ENCODE data around the gene C2orf80.
A peak's percentile ranks its signal among the peaks of the same experiment; 100 is the strongest.
"Not testable (repeated sequence)": the region's sequence is repeated elsewhere in the genome, so short reads cannot be mapped to it uniquely, and the experiment has no call there.

Gene C2orf80

DNA sequence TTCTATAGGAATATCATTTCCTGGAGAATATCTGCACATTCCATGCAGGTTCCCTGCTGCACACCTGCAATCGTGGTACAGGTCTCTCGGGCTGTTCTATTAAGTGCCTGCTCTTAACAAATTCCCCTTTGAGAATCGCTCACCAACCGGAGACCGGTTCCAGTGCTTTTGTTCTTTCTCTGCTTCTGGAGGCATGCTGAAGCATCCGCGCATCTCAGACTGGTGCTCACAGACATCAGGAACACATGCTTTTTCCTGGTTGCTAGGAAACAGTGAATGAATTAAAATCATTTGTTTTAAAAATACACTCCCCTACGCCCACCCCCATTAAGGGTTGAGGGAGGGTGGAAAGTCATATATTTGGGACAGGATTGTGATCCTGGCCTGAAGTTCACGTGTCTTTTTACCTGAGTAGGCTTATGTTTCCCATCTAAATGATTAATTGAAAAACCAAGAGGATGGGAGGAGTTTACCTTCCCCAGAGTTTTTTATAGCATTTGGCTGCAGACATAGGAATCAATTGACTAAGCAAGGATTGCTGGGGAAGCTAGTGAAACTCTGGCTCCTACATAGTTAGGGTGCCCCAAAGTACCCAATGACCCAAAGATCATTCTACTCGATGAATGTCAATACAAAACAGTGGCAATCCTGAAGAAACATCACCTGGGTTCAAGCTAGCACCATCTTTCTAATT is at the start of gene C2orf80:
C2orf80 (minus strand) TSS at position 221 of the 694 bp plus-strand sequence. CDS start 3,044 bp downstream, outside the sequence.
- DNase-seq (ENCODE audit: low spot score), result no peak

DNA sequence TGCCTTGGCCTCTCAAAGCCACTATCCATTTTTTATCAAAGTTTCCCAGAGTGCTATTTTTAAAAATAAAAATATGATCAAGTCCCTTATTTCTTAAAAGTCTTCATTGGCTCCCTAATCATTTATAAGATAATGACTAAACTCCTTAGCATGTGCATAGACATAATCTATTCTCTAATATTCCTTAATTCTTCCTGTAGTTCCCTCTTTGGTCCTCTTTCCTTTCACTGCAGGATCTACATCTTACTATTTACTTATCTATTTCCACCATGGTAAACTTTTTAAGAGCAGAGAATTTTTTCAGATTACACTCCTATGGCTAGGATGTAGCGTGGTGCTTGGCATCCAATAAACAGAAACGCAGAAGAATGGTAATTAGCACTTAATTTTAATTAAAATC is 46.0 kb upstream of the C2orf80 start:
- DNase-seq (ENCODE audit: low spot score), result no peak

DNA sequence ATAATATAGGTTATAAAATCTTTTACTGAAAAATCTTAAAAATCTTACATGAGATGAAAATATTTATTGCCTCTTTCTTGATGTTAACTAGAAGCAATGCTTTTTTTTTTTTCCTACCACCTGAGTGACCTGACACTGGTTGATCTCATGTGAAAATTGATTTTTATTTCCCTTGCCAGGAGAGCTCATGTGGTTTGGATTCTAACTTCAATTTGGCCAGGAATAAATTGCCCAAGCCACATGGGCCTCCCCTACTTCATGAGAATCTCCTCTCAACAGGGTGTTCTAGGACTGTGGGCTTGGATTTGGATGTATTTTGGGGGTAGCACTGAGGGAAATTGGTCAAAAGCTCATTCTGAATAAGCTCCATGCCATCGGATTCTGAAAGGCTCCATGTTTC is 45.0 kb upstream of the C2orf80 start:
- DNase-seq (ENCODE audit: low spot score), result no peak

DNA sequence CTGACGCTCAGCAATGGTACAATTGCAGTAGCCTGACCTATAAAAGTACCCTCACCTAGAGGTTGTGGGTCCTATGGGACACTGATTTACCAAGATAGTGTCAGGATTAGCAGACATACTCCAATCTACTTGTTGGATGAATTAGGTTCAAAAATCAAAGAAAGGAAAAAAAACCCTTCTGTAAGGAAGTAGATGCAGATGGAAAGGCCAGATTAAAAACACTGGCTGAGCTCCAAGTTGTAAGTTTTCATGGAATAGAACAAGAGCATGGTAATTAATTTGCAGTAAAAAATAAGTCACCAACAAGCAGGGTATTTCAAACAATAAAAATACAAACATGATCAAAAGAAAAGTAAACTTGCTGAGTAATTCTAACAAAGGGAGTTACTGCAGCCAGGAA is 38.6 kb upstream of the C2orf80 start:
- no peak for DNase-seq (ENCODE audit: low spot score)

DNA sequence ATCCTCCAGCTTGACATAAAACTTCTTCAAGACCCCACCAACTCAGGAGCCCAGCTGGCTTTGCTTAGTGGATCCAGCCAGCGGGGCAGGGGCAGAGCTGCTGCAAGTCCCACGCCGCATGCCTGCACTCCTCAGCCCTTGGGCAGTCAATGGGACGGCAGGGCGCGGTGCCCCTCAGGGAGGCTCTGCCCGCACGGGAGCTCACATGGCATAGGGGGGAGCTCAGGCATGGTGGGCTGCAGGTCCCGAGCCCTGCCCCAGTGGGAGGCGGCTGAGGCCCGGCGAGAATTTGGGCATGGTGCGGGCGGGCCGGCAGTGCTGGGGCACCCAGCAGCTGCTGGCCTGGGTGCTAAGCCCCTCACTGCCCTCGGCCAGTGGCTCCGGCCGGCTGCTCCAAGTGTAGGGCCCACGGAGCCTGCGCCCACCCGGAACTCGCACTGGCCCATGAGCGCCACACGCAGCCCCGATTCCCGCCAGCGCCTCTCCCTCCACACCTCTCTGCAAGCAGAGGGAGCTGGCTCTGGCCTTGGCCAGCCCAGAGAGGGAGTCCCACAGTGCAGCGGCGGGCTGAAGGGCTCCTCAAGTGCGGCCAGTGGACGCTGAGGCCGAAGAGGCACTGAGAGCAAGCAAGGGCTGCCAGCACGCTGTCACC is 37.9 kb upstream of the C2orf80 start:
- no peak for DNase-seq (ENCODE audit: low spot score)

DNA sequence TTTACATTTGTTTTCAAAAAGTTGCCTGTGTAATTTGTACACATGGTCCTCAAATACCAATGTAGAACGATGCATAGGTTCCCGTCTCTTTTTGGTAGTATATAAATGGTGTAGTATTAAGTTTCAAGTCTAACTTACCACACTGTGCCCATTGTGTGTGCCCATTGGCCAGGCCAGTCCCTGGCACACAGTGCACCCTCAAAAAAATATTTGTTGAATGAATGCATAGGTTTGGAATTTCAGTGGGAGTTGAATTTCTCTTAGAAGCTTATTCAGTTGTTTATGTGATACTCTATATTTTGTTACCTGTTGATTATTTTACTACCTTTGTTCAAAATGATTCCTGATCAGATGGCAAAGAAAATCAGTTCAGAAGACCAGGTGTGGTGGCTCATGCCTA is 35.0 kb upstream of the C2orf80 start:
- DNase-seq (ENCODE audit: low spot score), result no peak

DNA sequence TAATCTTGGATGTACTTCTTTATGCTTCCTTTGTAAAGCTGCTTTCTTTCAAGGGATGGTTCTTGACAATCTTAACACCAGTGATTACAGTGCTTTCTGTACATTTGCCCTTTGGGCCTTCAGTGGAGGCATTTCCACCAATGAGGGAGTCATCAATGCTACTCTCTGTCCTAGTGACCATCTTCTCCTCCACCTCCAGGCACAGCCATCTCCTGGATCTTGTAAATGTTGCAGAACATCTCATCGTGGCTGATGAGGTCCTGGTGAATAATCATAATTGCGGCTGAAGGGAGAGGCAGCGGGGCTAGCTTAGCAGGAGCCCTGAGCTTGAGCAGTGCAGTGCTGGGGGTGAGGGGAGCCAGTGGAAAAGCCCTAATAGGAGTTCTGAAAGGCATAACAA is 32.5 kb upstream of the C2orf80 start:
- no peak for DNase-seq (ENCODE audit: low spot score)

DNA sequence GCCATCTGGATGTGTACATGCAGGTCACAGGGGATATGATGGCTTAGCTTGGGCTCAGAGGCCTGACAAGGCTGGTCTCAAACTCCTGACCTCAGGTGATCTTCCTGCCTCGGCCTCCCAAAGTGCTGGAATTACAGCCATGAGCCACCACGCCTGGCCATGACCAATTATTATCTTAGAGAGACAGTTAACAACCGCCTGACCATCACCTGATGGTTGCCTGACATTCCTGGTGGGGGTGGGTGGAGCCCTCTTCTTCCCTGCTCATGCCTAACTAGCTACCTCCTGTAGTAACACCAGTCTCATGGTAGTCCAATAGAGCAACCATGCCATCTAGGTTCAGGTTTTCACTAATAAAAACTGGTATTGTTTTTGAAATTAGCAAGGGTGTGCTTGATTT is 32.0 kb upstream of the C2orf80 start:
- DNase-seq (ENCODE audit: low spot score), result not testable (repeated sequence)

DNA sequence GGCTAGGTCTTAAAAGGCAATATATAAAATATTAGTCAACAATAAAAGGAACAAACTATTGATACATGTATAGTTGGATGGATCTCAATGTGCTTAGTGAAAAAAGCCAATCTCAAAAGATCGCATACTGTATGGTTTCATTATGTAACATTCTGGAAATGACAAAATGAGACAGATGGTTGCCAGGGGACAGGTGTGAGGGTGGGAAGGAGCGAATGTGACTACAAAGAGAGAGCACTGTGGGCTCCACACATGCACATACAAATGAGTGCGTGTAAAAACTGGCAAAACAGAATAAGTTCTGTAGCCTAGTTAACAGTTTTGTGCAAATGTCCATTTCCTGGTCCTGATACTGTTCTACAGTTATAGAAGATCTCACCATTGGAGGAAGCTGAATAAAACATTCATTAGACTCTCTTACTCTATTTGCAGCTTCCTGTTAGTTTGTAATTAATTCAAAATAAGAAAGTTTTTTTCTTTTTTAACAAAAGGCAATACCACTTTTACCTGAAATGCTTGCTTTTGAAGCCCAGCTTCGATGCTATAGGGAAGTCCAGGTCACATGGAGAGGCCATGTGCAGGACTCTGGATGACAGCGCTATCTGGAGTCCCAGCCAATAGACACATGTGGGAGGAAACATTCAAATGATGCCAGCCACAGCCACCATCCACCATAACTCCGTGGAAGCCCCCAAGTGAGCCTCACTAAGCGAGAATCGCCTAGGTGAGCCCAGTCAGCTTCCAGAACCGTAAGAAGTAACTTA is 21.0 kb upstream of the C2orf80 start:
- no peak for DNase-seq (ENCODE audit: low spot score)

DNA sequence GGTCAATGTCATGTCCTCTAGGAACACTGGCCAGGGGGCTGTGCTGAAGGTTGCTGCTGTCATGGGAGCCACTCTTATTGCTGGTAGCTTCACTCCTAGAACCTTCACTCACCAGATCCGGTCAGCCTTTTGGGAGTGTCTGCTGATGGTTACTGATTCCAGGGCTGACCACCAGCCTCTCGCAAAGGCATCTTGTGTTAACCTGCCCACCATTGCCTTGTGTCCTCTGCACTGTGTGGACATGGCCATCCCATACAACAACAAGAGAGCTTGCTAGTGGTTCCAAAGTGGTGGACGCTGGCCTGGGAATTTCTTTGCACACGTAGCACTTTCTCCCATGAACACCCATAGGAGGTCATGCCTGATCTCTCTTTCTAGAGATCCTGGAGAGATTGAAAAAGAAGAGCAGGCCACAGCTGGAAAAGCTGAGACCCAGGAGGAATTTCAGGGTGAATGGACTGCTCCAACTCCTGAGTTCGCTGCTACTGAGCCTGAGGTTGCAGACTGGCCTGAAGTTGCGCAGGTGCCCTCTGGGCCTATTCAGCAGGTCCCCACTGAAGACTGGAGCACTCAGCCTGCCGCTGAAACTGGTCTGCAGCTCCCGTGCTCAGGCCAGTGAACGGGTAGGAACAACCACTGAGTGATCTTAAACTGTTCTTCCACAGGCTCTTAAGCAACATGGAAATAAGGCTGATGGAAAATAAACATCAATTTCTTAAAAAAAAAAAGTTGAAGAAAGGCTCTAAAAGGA is 18.7 kb upstream of the C2orf80 start:
- DNase-seq (ENCODE audit: low spot score), result no peak

DNA sequence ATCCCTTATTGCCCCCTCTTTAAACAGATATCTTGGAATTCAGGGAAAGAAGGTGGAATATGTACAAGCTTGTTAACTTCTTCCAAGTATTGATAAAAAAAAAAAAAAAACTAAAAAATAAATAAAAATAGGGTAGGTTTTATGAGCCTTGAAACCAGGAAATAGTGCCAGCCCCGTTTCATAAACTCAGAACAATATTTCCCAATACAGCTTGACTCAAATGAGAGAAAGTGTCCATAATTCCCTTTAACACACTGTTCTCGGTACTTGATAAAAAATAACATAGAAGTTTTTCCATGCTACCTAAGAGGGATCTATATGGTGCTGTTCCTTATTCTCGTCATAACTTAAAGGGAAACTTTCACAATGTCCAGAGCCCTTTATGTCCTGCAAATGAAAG is 17.9 kb upstream of the C2orf80 start:
- DNase-seq (ENCODE audit: low spot score), result no peak

DNA sequence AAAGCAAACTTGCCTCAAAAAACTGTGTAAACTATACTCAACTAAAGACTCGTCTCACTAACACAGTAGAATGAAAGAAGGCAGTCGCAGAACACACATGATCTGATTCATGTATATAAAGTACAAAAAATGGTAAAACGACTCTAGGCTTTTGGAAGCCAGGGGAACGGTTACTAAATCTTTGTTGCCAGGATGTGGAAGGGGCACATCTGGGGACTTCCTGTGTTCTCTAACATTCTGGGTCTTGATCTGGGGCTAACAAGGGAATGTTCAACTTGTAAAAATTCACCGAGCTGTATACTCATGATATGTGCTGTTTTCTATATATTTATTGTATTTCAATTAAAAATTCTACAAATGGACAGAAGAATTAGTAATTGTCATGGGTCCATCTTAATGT is 14.3 kb upstream of the C2orf80 start:
- no peak for DNase-seq (ENCODE audit: low spot score)

DNA sequence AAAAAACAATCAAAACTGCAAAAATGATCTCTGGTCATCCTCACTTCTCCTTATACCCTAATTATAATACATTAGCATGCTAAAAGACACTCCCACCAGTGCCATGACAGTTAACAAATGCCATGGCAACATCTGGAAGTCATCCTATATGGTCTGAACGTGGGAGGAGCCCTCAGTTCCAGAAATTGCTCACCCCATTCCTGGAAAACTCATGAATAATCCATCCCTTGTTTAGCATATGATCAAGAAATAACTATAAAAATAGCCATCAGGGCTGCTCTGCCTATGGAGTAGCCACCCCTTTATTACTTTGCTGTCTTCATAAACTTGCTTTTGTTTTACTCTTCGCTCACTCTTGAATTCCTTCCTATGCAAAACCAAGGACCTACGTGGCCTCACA is 5.7 kb upstream of the C2orf80 start:
- DNase-seq (ENCODE audit: low spot score), result no peak

DNA sequence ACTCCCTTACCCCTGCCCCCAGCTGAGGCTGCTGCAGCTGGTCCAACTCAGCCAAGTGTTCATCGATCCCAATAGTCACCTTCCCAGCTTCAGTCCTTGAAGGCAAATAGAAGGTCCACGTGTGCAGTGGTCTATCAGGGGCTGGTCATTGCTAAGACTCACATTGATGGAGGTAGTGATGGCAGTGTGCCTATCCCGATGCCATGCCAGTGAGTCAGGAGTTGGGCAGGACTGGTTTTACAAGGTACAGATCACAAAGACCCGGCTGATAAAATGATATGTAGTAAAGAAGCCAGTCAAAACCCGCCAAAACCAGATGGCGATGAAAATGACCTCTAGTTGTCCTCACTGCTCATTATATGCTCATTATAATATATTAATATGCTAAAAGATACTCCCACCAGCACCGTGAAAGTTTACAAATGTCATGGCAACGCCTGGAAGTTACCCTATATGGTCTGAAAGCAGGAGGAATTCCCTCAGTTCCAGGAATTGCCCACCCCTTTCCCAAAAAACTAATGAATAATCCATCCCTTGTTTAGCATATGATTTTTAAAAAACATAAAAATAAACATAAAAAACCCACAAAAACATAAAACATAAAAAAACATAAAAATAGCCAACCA is 2.9 kb upstream of the C2orf80 start:
- DNase-seq (ENCODE audit: low spot score), result peak; percentile 44

DNA sequence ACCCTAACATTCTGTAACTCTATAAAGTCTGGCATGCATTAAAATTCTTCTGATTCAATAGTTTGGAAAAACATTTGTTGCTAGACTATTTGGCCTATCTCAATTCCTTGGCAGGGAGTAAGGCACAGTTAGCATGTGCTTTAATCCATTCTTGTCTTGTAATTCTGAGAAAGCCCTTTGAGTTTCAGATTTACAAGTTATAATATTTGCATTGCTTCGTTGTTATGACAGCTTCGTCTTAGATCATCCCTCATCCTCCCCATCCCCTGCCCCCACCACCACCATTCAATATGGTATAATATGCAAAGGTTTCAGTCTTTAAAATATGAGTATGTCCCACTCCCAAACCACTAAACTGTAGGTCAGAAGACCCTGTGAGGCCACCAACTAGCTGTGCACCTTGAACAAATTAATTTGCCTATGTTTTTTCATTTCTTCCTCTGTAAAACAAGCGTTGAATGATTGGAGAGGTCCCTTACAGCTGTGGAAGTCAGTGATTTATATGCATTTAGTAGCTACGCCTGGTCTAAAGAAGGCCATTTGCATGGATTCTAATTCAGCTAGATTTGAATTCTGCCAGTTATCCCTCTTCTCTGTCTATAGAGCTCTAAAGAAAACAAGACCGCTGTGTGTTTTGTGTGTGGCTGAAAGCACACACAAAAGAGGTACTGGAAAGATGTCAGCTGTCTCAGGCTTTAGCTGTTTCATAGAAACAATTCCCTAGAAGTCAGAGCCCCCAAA is 591 bp downstream of the C2orf80 start:
- DNase-seq (ENCODE audit: low spot score), result no peak

DNA sequence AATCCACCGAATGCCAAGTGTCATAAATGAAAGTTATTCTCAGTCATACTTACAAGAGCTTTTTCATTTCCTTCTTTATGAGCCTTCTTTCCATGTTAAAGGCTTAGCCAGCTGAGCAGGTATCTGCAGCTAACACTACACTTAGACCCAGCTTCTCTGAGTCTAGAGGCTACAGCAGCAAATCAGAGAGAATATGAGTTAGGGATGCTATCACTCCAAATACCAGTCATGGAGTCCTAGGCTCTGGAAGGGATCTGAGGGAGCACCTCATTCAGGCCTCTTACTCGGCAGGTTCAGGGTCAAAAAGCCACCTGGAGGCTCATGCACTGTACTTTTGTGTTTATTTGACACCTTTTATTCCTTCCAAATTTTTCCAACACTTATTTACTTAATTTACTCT is 2.9 kb downstream of the C2orf80 start:
- DNase-seq (ENCODE audit: low spot score), result no peak

DNA sequence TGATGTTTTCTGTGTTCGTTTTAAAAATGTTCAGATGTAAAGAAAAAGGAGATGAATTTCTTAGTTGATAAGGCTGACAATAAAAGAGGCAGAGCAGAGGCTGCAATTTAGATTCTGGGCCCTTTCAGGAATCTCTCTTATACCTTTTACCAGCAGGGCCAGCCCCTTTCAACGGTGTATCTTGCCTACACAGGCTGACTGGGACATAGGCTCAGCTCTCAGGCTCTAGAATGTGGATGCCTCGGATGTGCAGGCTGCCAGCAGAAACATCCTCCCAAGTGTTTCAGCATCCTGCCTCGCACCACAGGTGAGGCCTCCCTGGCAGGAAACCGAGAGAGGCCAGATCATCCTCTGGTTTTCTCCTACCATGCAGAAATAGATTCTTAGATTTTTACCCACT is 3.4 kb downstream of the C2orf80 start:
- DNase-seq (ENCODE audit: low spot score), result no peak

DNA sequence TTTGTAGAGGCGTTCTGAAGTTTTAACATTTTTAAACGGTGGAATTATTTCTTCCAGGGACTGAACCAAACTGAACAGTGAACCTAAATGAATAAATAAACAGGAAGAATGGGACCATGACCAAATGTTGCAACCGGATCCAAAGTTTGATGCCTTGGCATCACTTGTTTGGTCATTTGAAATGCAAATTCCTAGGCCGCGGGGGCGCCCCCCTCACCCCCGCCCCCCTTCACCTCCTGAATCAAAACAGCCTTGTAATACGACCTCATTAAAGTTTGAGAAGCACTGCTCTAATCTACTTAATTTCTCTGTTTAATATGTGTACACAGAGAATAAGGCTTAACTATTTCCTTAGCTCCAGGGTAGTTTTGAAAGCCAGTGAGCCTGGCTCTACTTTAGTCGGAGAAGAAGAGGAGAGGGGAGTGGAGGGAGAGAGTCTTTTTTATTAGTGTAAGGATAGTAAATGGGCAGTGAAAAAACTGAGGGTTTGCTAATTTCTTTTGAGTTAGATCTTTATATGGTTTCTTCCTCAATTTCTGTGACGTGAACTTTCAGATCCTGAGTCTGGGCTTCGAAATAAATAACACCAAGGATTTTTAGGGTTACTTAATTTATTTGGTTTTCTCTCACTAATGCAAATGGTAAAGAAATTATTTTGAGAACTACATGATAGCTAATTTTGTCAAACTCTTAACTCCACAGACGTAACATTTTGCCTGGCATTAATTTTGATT is 5.7 kb downstream of the C2orf80 start:
- no peak for DNase-seq (ENCODE audit: low spot score)

DNA sequence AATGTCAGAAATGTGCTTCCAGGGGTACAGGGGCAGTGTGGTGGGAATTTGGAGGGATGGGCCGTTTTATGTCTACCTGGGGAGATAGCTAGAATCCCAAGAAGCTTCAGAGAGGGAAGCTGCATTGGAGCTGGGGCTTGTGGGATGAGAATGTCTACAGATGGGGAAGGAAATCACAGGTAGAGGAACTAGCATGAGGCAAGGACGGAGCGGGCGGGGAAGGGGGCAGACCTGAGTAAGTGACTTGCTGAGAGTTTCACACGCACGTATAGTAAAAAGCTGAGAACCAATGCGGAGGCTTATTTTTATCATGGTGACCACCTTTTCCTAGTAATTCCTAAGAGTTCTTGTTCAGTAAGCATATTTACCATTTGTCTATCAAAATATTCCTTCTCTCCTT is 6.3 kb downstream of the C2orf80 start:
- no peak for DNase-seq (ENCODE audit: low spot score)

DNA sequence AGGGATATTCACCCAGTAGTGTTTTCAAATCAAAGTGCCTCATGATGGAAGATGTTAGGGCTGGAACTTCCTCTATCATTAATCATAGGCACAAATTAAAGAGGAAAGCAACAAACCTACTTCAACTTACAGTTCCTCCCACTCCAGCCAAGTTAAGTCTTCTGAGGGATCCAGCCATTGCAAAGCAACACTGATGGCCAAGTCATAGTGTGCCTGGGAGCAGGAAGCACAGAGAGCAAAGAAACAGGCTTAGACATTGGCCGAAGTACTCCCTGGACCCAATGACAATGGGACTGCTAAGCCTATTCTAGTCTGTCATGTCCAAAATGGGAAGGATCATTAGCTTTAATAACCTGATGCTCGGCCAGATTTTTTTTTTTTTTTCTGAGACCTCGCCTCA is 7.0 kb downstream of the C2orf80 start:
- DNase-seq (ENCODE audit: low spot score), result no peak

Data from LoVo (cell line).